NCI-H2081 treated with DMSO at 0.1 percent for 48 hours (cell line): ENCODE measurements around the gene OR8I2.
"Not testable (repeated sequence)": the region's sequence is repeated elsewhere in the genome, so short reads cannot be mapped to it uniquely, and the experiment has no call there.

Source experiments
- DNase-seq: peaks from one replicate; lab custom pipeline; 2025; lab: John Stamatoyannopoulos, UW

The OR8I2 gene

GRCh38 chr11:56093008-56093407, at the start of gene OR8I2:
Gene OR8I2, plus strand, starts transcription at chr11:56093308. Its CDS starts 0 bp downstream, at chr11:56093308.
- no peak for DNase-seq

DNA sequence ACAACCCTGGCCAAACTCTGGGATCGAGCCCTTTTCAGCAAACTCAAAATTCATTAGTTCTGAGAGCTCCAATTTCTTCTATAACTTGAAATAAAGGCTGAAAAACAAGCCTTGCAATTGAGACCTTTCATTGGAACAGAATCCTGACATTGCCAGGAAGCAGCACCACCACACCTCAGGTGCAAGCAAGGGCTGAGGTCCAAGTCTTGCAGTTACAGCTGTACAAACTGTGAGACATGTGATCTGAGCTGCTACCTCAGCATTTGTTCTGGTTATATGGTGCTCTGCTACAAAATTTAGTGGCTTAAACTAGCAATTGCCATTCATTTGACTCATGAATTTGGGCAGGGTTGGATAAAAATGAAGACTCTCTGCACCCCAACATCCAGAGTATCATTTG, 47.6 kb upstream of the OR8I2 start:
- no peak for DNase-seq

- no peak for DNase-seq
Measured at GRCh38 chr11:56048480-56048879, 44.6 kb upstream of the OR8I2 start.

GRCh38 chr11:56049487-56049886, 43.6 kb upstream of the OR8I2 start:
- DNase-seq = no peak

GRCh38 chr11:56056366-56056765, 36.7 kb upstream of the OR8I2 start:
- not testable (repeated sequence) for DNase-seq

GRCh38 chr11:56057661-56058237, 35.4 kb upstream of the OR8I2 start:
- not testable (repeated sequence) for DNase-seq

- DNase-seq = not testable (repeated sequence)
Measured at GRCh38 chr11:56058260-56058780, 34.8 kb upstream of the OR8I2 start.

GRCh38 chr11:56066980-56067379, 26.1 kb upstream of the OR8I2 start:
- DNase-seq = no peak

DNA sequence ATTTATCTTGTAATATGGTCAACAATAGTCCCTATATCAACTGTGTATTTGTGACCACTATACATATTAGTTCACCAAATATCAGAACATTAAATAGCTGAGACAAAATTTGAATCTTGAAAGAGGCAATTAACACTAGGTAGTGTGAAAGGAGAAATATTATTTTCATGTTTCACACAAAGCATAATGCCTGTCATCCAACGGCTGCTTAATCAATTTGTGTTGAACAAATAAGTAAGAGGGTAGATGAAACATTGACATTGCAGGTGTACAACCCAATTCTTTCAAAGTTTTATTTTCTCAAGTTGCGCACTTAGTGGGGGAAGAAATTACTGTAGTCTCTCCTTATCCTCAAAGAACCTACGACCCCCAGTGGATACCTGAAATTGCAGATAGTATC, 3.4 kb upstream of the OR8I2 start:
- DNase-seq = no peak

DNA sequence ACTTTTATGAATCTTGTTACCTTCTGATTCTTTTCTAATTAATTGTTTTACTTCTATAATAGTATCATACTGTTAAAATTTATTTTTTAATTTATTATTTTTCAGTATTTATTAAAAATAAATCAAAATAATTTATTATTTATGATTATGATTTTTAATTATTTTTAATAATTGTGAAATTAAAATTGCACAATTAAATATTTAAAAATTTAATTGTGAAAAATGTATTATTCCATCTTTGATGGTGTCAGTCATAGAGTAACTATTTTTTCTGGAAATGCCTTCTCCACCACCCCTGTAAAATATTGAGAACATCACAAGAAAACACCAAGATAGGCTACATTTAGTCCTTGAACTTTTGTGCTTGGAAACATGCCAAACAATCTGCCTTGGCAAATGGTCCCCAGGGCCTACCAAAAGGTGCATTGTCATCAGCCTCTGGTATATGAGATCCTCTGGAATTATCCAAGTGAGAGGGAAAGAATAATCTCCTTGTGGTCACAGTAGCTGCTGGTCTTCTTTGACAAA, 10.2 kb downstream of the OR8I2 start, which contains the start of gene OR8H2:
Gene OR8H2, plus strand, starts transcription at position 478 of the 528 bp plus-strand sequence. CDS start 1,356 bp downstream, outside the sequence.
- no peak for DNase-seq

DNA sequence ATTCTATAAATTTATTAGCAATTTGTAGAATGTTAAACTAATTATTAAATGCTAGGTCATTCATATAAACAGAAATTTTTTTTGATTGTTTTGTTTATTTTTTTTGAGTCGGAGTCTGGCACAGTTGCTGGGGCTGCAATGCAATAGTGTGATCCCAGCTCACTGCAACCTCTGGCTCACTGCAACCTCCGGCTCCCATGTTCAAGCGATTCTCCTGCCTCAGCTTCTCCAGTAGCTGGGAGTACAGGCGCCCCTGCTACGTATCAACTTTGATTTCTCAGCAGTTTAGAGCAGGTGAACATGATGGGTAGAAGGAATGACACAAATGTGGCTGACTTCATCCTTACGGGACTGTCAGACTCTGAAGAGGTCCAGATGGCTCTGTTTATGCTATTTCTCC, 29.0 kb downstream of the OR8I2 start, which contains the start of gene OR8H3:
Gene OR8H3, plus strand, starts transcription at position 301 of the 400 bp plus-strand sequence. Its CDS starts 0 bp downstream, at position 301.
- no peak for DNase-seq

GRCh38 chr11:56140151-56140661, 47.1 kb downstream of the OR8I2 start, which contains the start of gene OR8J3:
Gene OR8J3, minus strand, starts transcription at chr11:56140201. Its CDS starts 2,483 bp downstream, at chr11:56137718.
- no peak for DNase-seq

DNA sequence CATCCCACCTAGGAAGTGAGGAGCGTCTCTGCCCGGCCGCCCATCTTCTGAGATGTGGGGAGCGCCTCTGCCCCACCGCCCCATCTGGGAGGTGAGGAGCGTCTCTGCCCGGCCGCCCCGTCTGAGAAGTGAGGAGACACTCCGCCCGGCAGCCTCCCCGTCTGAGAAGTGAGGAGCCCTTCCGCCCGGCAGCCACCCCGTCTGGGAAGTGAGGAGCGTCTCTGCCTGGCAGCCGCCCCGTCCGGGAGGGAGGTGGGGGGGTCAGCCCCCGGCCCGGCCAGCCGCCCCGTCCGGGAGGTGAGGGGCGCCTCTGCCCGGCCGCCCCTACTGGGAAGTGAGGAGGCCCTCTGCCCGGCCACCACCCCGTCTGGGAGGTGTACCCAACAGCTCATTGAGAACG, 50.6 kb downstream of the OR8I2 start:
- DNase-seq = not testable (repeated sequence)
